HuH-7 (cell line): Measurements from ENCODE around the gene APEH.
A peak's percentile ranks its signal among the peaks of the same experiment; 100 is the strongest.

Experiments
- DNase-seq: peaks from one replicate; pipeline ENCODE4 v3.0.0; 2011; ENCODE audit warnings: low spot score

Gene APEH

GRCh38 chr3:49650637-49651036, 23.5 kb upstream of the APEH start:
- no peak for DNase-seq

GRCh38 chr3:49652218-49652902, 21.8 kb upstream of the APEH start:
- no peak for DNase-seq

- no peak for DNase-seq
Measured at GRCh38 chr3:49652903-49653415, 21.2 kb upstream of the APEH start.

- no peak for DNase-seq
Measured at GRCh38 chr3:49653621-49654020, 20.5 kb upstream of the APEH start.

GRCh38 chr3:49654176-49654825, 19.9 kb upstream of the APEH start:
- no peak for DNase-seq

- DNase-seq: no peak
Measured at GRCh38 chr3:49654955-49655556, 19.1 kb upstream of the APEH start.

- DNase-seq: no peak
Measured at GRCh38 chr3:49655731-49656285, 18.3 kb upstream of the APEH start.

GRCh38 chr3:49656541-49657112, 17.5 kb upstream of the APEH start:
- no peak for DNase-seq

- DNase-seq: no peak
Measured at GRCh38 chr3:49657208-49657915, 16.8 kb upstream of the APEH start.

- no peak for DNase-seq
Measured at GRCh38 chr3:49658711-49659110, 15.4 kb upstream of the APEH start.

GRCh38 chr3:49659756-49660155, 14.4 kb upstream of the APEH start:
- DNase-seq: no peak

GRCh38 chr3:49661281-49661680, 12.9 kb upstream of the APEH start:
- DNase-seq: no peak

GRCh38 chr3:49662021-49662420, 12.1 kb upstream of the APEH start:
- no peak for DNase-seq

GRCh38 chr3:49662720-49663413, 11.3 kb upstream of the APEH start:
- no peak for DNase-seq

GRCh38 chr3:49663831-49664230, 10.3 kb upstream of the APEH start:
- DNase-seq: no peak

GRCh38 chr3:49664300-49664699, 9.9 kb upstream of the APEH start:
- DNase-seq: no peak

- DNase-seq: no peak
Measured at GRCh38 chr3:49665822-49666519, 8.2 kb upstream of the APEH start.

- peak; percentile 61 for DNase-seq
Measured at GRCh38 chr3:49666592-49666991, 7.6 kb upstream of the APEH start.

- no peak for DNase-seq
Measured at GRCh38 chr3:49667701-49668413, 6.3 kb upstream of the APEH start.

GRCh38 chr3:49668414-49668797, 5.7 kb upstream of the APEH start:
- DNase-seq: peak; percentile 75
